H9 (cell line): ENCODE data around the gene VAV3. TPM values are rescaled to one million over a fixed set of nuclear protein-coding genes. Genes with fewer than 3 reads are reported as not detected.

Experiments
- DNase-seq: peaks from one replicate; pipeline ENCODE4 v3.0.0-alpha.2; 2017
- H2AFZ ChIP-seq: one replicate; pipeline ENCODE4 v1.6.1; 2013; ENCODE audit warnings: mild to moderate bottlenecking, low read length, control low read depth, moderate library complexity
- H2AK5ac ChIP-seq: 2 replicates; pipeline ENCODE4 v1.6.1; 2013; ENCODE audit warnings: low read length, control low read depth, mixed read lengths; ENCODE audit not compliant: insufficient read length
- H2BK120ac ChIP-seq: one replicate; pipeline ENCODE4 v1.6.1; 2013; ENCODE audit warnings: low read depth, mild to moderate bottlenecking, low read length, control low read depth, inconsistent platforms; ENCODE audit not compliant: poor library complexity, severe bottlenecking
- H2BK12ac ChIP-seq: 2 replicates; pipeline ENCODE4 v1.6.1; 2013; ENCODE audit warnings: low read length, control low read depth, mixed read lengths, low read depth; ENCODE audit not compliant: insufficient read length
- H2BK15ac ChIP-seq: 2 replicates; pipeline ENCODE4 v1.6.1; 2013; ENCODE audit warnings: low read depth, low read length, control low read depth
- H2BK20ac ChIP-seq: one replicate; pipeline ENCODE4 v1.6.1; 2013; ENCODE audit warnings: low read depth, mild to moderate bottlenecking, low read length, control low read depth, inconsistent platforms; ENCODE audit not compliant: poor library complexity, severe bottlenecking
- H2BK5ac ChIP-seq: 2 replicates; pipeline ENCODE4 v1.6.1; 2013; ENCODE audit warnings: low read length, control low read depth, mixed read lengths; ENCODE audit not compliant: insufficient read length
- H3K14ac ChIP-seq: 2 replicates; pipeline ENCODE4 v1.6.1; 2013; ENCODE audit warnings: low read length, control low read depth; ENCODE audit not compliant: insufficient read depth
- H3K18ac ChIP-seq: 2 replicates; pipeline ENCODE4 v1.6.1; 2013; ENCODE audit warnings: low read depth, mild to moderate bottlenecking, mixed read lengths, low read length, control low read depth; ENCODE audit not compliant: insufficient read length
- H3K23ac ChIP-seq: 2 replicates; pipeline ENCODE4 v1.6.1; 2013; ENCODE audit warnings: low read length, control low read depth, mixed read lengths, low read depth; ENCODE audit not compliant: insufficient read length
- H3K23me2 ChIP-seq: 2 replicates; pipeline ENCODE4 v1.6.1; 2013; ENCODE audit warnings: low read depth, mild to moderate bottlenecking, mixed read lengths, low read length, control low read depth; ENCODE audit not compliant: insufficient read length, poor library complexity, severe bottlenecking
- H3K27ac ChIP-seq: 2 replicates; pipeline ENCODE4 v1.5.1; 2013; ENCODE audit warnings: low read length, control low read depth, mixed read lengths, low read depth; ENCODE audit not compliant: insufficient read length
- H3K27me3 ChIP-seq: 2 replicates; pipeline ENCODE4 v1.6.1; 2013; ENCODE audit warnings: low read length, control low read depth, inconsistent platforms; ENCODE audit not compliant: insufficient read depth
- H3K4ac ChIP-seq: 2 replicates; pipeline ENCODE4 v1.6.1; 2013; ENCODE audit warnings: low read depth, mild to moderate bottlenecking, control low read depth, inconsistent platforms, low read length, moderate library complexity
- H3K4me1 ChIP-seq: 2 replicates; pipeline ENCODE4 v1.6.1; 2013; ENCODE audit warnings: low read length, control low read depth, inconsistent platforms; ENCODE audit not compliant: insufficient read depth
- H3K4me2 ChIP-seq: 2 replicates; pipeline ENCODE4 v1.6.1; 2013; ENCODE audit warnings: low read length, control low read depth, mixed read lengths; ENCODE audit not compliant: insufficient read length, insufficient read depth
- H3K56ac ChIP-seq: 2 replicates; pipeline ENCODE4 v1.6.1; 2013; ENCODE audit warnings: low read depth, mild to moderate bottlenecking, mixed read lengths, low read length, control low read depth; ENCODE audit not compliant: insufficient read length
- H3K79me1 ChIP-seq: 2 replicates; pipeline ENCODE4 v1.6.1; 2013; ENCODE audit warnings: low read depth, mild to moderate bottlenecking, moderate library complexity, low read length, control low read depth, inconsistent platforms; ENCODE audit not compliant: insufficient read depth, poor library complexity, severe bottlenecking
- H3K79me2 ChIP-seq: 2 replicates; pipeline ENCODE4 v1.6.1; 2013; ENCODE audit warnings: low read length, control low read depth, inconsistent platforms; ENCODE audit not compliant: insufficient read depth
- H3K9ac ChIP-seq: 2 replicates; pipeline ENCODE4 v1.6.1; 2013; ENCODE audit warnings: low read length, control low read depth, mixed read lengths; ENCODE audit not compliant: insufficient read length; ENCODE audit errors: extremely low read depth
- H3K9me3 ChIP-seq: one replicate; pipeline ENCODE4 v1.6.1; 2013; ENCODE audit warnings: low read depth, low read length, inconsistent platforms; ENCODE audit not compliant: control insufficient read depth
- H3T11ph ChIP-seq: one replicate; pipeline ENCODE4 v1.6.1; 2013; ENCODE audit warnings: mild to moderate bottlenecking, low read length, control low read depth, inconsistent platforms
- H4K20me1 ChIP-seq: one replicate; pipeline ENCODE4 v1.6.1; 2013; ENCODE audit not compliant: control insufficient read depth, insufficient read length, insufficient read depth
- H4K5ac ChIP-seq: 2 replicates; pipeline ENCODE4 v1.6.1; 2013; ENCODE audit warnings: low read depth, mild to moderate bottlenecking, mixed read lengths, low read length, control low read depth; ENCODE audit not compliant: insufficient read length
- H4K8ac ChIP-seq: replicated peaks from 2 replicates; pipeline ENCODE4 v1.6.1; 2013; ENCODE audit warnings: low read length, control low read depth, mixed read lengths, low read depth; ENCODE audit not compliant: insufficient read length
- H4K91ac ChIP-seq: 2 replicates; pipeline ENCODE4 v1.6.1; 2013; ENCODE audit warnings: low read depth, mild to moderate bottlenecking, moderate library complexity, mixed read lengths, low read length, control low read depth; ENCODE audit not compliant: insufficient read length
- H3K27ac Mint-ChIP-seq, 3 experiments: 2 replicates in 2 of 3; 3 replicates in 1 of 3; pipeline ENCODE4 v1.8.0; 2020 to 2021; ENCODE audit warnings: mixed read lengths in 3 of 3, mild to moderate bottlenecking in 1 of 3, moderate library complexity in 1 of 3
- H3K27me3 Mint-ChIP-seq: 2 replicates; pipeline ENCODE4 v1.8.0; 2021; ENCODE audit warnings: low read depth, mild to moderate bottlenecking, moderate library complexity, mixed read lengths
- H3K36me3 Mint-ChIP-seq, 3 experiments: 2 replicates in 2 of 3; 3 replicates in 1 of 3; pipeline ENCODE4 v1.8.0; 2020 to 2021; ENCODE audit warnings: low read depth in 3 of 3, mixed read lengths in 3 of 3; ENCODE audit not compliant: insufficient read depth in 1 of 3
- H3K4me1 Mint-ChIP-seq, 2 experiments: 2 replicates each; pipeline ENCODE4 v1.8.0; 2020; ENCODE audit warnings: mixed read lengths in 2 of 2
- H3K4me3 Mint-ChIP-seq, 2 experiments: 2 replicates in 1 of 2; 3 replicates in 1 of 2; pipeline ENCODE4 v1.8.0; 2020 to 2021; ENCODE audit warnings: mild to moderate bottlenecking in 2 of 2, mixed read lengths in 2 of 2, moderate library complexity in 1 of 2
- H3K9me3 Mint-ChIP-seq, 2 experiments: 2 replicates in 1 of 2; 3 replicates in 1 of 2; pipeline ENCODE4 v1.8.0; 2020; ENCODE audit warnings: mild to moderate bottlenecking in 2 of 2, mixed read lengths in 2 of 2, moderate library complexity in 1 of 2
- CTCF ChIP-seq: fragments of 200-600 bp; sonication (generic); conservative IDR thresholded peaks from 3 replicates; pipeline ENCODE4 v1.8.0; 2021; ENCODE audit warnings: antibody characterized with exemption, mild to moderate bottlenecking
- whole genome bisulfite sequencing: extraction: QIAGEN DNeasy Blood & Tissue Kit; methylation state at CpG from one replicate; pipeline ENCODE4 v1.1.7; 2013; ENCODE audit warnings: missing lambda C conversion rate, low lambda C conversion rate, mixed read lengths; ENCODE audit not compliant: insufficient read length; ENCODE audit errors: extremely low coverage; 5-methylcytosine and 5-hydroxymethylcytosine counted together
- total RNA-seq: library from RNA; stranded (reverse); gene quantifications from 2 replicates; pipeline ENCODE4 v1.2.1, GENCODE V29; 2021

VAV3 gene
- total RNA-seq, 1 experiment from 2014 or later: 5.1 TPM

GRCh38 chr1:107593501-107594209 is 371.3 kb downstream of the VAV3 start:
- H3K9ac ChIP-seq: no peak overlapping the region
- no peaks in the 10 kb centered on the region for H3K79me2 ChIP-seq
- no peak overlapping the region for H3T11ph ChIP-seq
- no peak overlapping the region for H2BK120ac ChIP-seq
- Mint-ChIP-seq H3K4me1 (peaks cover 0 to 5% of the 10 kb centered on the region in 2 experiments; a peak in 2 of 4 replicates), H3K27me3 (no peaks in the 10 kb centered on the region), H3K4me3 (no peak overlapping the region), H3K9me3 (no peaks in the 10 kb centered on the region), H3K27ac (no peak overlapping the region), H3K36me3 (no peaks in the 10 kb centered on the region)
- H3K9me3 ChIP-seq: no peaks in the 10 kb centered on the region
- H4K91ac ChIP-seq: no peak overlapping the region
- no peak overlapping the region for H2BK12ac ChIP-seq
- no peak overlapping the region for H3K56ac ChIP-seq
- H3K27ac ChIP-seq: no peak overlapping the region
- no peaks in the 10 kb centered on the region for H4K20me1 ChIP-seq
- H3K23me2 ChIP-seq: no peaks in the 10 kb centered on the region
- no peak overlapping the region for H4K8ac ChIP-seq
- H3K4me1 ChIP-seq: no peaks in the 10 kb centered on the region; the same call in 1 of the 2 replicates
- TF ChIP-seq CTCF: no peak
- no peak overlapping the region for H2BK20ac ChIP-seq
- H3K14ac ChIP-seq: no peak overlapping the region
- H3K27me3 ChIP-seq: no peaks in the 10 kb centered on the region
- no peak overlapping the region for H3K4ac ChIP-seq
- WGBS: no CpG with 5 or more reads among the region's 2 CpGs
- no peak overlapping the region for H3K23ac ChIP-seq
- no peak overlapping the region for H2BK15ac ChIP-seq
- no peak overlapping the region for H3K18ac ChIP-seq
- no peaks in the 10 kb centered on the region for H3K79me1 ChIP-seq
- H3K4me2 ChIP-seq: no peak overlapping the region
- H2AK5ac ChIP-seq: no peak overlapping the region
- no peak overlapping the region for H4K5ac ChIP-seq
- H2BK5ac ChIP-seq: no peak overlapping the region
- H2AFZ ChIP-seq: no peak overlapping the region
- no peak for DNase-seq
